SH-SY5Y (cell line): Measurements from ENCODE around the gene STXBP6.

ENCODE experiments used
- GATA2 ChIP-seq: IDR thresholded peaks from 2 replicates; pipeline ENCODE4 v1.6.1; 2011; ENCODE audit warnings: mild to moderate bottlenecking, low read depth, low read length
- GATA3 ChIP-seq: IDR thresholded peaks from 2 replicates; pipeline ENCODE4 v1.6.1; 2011; ENCODE audit warnings: low read depth, mild to moderate bottlenecking, low read length, moderate library complexity

The STXBP6 gene

DNA sequence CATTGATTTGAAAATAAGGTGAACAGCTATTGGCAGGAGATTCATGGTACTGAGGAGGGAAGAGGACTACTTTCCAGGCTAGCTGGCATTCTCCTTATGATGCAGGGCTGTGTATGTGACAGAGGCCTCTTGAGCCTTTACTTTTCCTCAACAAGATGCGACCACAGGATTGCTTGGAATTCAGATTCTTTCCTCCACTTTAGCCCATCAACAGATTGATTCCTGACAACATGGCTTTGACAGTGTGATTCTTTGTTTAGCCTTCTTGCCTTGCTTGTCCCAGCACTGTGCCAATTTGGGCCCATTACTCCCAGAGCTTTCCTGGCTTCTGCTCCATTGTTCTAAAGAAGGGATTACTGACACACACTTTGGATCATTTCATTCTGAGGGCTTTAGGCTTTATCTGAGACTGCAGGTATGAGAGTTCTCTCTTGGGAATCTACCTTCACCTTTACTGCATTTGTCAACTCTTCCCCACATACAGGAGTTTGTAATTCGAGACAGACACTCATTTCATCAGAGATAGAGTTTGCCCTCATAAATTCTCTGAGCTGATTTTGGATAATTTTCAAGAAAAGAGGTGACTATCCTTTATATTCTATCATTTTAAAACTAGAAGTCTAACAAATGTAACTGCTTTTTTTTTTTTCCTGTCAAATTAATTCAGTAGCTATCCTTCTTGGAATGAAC is 209.6 kb downstream of the STXBP6 start:
- no peak for TF ChIP-seq GATA2
- no peak for TF ChIP-seq GATA3

DNA sequence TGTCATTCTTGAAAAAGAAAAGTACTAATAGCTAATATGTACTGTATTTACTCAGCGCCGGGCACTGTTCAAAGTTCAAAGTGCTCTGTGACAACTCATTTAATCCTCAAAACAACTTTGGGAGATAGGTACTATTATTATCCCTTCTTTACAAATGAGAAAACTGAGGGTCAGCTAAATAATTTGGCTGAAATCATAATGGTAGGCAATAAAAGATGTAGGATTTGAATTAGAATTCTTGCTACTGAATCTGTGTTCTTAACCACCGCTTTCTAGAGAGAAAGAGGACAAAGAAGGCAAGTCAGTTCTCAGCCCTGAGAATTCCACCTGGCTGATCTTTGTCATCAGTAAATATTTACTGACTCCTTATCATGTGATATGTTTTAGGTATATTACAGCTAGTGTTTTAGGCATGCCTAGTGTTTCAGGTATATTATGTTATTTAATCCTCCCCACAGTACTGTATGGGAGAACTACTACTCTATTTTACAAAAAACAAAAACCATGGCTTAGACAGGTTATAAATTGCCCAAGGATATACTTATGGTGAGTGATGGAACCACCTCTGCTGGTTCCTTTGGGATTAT is 210.2 kb downstream of the STXBP6 start:
- no peak for TF ChIP-seq GATA2
- TF ChIP-seq GATA3 = no peak

DNA sequence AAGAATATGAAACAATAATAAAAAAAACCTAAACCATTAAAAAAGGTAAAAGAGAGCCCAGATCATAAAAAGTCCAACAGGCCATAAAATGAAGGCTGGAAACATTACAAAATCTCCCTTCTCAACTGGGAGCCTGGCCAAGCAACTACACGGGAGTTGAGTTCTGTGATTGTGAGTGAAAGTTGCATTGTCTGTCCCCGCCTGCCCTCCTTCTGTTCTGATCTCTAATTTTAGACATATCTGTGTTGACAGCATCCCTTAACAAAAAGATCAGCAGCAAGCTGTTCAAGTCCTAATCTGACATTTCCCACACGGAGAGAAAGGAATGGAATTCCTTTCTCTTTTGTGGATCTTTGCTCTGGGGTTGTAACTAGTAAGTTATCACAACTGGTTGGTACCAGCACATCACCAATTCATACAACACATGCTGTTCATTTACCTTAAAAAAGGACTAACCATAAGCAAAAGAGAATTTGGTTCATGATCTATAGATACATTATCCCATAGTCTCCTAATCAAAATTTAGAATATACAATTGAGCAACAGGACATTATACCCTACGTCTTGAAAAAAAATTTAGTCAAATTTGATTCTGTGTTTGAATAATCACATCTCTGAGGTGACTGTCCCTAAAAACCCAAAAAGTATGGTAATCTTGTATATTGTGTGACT is 210.9 kb downstream of the STXBP6 start:
- TF ChIP-seq GATA2 (no peak), GATA3 (no peak)

DNA sequence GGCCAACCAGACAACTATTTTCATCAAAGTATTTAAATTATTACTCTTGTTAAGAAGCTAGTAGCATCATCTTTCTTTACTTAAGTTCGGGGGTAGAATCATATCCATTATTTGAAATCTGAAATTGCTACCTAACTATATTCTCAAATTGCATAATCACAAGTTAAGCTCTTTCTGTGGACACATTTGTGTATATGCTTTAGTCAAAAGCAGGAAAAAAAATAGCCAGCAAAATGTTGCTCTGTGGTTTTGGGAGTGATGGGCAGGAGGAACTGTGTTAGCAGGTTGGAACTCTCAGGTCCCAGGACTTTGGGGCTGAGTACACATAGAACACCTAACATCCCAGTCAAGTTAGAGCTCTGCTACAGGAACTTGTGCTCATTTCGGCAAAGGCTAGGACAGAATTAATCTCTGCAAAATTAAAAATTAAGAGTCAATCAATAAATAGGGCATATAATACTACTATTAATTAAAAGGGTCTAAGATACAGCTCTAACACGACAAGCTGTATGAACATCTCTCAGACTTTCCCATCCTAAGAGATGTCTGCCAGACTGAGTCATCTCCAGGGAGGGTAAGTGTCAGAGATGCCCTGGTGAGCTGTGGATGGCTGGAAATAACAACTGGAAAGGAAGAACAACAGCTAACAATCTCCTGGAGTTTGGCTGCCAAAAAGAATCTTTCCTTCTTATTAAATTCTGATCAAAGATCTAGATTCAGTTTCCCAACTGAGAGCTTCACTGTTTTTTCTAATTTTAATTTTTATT is 212.5 kb downstream of the STXBP6 start:
- TF ChIP-seq GATA2 = no peak
- no peak for TF ChIP-seq GATA3

DNA sequence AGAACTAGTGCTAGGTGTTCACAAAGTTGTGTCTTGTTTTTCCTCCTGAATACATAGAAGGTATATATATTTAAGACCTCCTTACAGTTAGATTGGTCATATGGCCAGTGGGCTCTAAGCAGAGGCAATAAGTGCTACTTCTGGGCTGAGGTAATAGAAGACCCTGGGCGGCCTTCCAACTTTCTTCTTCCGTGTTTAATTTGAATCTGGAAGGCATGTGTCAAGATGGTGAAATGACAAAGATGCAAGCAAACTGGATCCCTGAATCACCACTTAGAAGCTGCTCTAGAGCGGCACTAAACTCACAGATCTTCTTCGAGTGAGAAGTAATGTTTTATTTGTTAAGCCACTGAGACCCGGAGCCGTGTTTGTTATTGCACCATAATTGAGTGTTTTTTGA is 215.0 kb downstream of the STXBP6 start:
- TF ChIP-seq GATA3 = no peak

DNA sequence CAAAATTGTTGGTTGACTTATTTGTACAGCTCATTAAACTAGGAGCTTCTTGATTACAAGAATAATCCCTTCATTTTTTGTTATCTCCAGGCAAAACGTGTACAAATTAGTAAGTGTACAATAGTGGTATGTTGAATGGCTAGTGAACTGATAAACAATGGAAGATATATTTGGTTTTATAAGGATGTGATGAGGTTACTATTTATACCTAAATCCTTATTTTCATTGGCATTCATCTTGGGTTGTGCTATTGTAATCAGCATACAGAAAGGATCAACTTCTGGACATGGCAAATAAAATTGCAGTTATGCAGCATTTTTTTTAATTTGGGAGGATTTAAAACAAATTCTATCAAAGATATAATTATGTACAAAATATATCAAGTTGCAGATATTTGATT is 216.6 kb downstream of the STXBP6 start:
- no peak for TF ChIP-seq GATA3
- no peak for TF ChIP-seq GATA2

DNA sequence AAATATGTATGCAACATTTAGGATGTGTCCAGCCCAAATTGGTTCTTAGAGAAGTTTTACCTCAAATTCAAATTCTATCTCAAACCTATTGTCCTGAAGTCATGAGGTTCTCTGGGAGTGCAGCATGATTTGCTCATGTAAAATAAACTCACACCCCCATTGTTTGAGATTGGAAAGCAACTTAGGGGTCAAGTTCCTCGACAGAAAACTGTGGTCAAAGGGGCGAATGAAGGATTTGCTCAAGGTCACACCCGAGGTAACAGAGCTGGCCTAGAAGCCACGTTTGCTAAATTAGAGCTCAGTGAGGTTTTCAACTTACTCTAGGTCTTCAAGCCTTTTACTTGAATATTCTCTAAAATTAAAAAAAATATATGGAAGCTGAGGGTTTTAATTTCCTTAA is 218.3 kb downstream of the STXBP6 start:
- no peak for TF ChIP-seq GATA2
- no peak for TF ChIP-seq GATA3

DNA sequence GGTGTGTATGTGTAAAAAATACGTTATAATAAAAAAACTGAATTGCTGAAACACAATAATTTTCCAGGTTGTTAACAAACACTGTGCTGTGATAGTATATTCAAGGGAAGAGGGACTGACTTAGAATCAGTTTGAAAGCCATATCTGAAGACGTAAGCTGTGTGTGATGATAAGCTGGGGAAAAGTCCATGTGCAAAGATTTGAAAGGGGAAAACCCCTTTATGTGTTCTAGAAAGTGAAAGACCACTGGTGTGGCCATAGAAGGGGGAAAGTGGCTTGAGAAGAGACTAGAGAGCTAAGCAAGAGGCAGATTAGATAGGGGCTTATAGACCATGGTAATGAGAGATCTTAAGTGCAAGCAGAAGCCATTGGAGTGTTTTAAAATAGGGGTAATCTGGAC is 220.1 kb downstream of the STXBP6 start:
- TF ChIP-seq GATA2 (no peak), GATA3 (no peak)

DNA sequence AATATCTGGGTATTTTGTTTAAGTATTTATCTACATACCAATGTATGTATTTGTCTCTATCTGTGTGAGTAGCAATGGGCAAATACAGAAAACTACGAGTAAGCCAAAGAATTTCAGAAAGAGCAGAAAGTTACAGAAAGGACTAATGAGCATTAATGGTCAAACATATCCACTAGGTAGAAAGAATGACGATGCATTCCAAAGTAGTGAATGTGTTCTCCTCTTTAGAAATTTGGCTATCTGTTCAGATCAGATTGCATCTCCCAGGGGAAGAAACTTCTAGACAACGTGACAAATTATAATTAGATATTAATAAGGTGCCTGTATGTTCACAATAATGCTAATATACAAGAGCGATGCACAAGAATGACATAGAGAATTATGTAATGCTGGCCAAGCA is 221.5 kb downstream of the STXBP6 start:
- TF ChIP-seq GATA3 (no peak), GATA2 (no peak)

DNA sequence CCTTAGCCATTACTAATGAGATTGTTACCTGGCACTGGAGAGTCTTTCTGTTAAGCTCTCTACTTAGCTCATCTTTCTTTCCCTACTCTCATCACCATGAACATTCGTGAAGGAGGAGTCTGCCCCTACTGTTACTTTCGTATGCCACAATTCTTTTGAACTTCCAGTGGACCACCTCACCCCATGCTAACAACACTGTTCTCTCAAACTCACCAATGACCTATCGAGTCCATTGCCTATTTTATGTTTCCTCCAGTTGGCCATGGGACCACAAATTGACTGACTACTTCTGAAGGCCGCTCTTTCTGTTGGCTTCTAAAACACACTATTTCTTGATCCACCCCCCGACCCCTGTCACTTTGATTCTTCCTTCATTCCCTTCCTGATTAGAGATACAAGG is 223.6 kb downstream of the STXBP6 start:
- TF ChIP-seq GATA2 (no peak), GATA3 (no peak)

DNA sequence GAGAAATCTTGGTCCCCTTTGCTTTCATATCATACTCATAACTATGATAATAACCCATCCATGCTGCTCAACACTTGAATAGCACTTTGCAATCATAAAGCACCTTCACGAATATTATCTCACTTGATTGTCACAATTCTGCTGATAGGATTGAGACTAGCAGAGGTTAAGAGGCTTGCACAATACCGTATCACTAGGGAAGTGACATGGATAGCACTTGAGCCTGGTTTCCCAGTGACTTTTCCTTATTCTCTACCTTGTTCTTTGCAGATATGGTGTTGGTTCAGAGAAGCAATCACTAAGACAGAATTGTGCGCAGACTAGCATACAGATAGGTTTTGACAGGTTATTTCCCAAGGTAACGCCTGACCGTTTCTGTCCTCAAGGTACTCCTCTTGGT is 229.3 kb downstream of the STXBP6 start:
- TF ChIP-seq GATA2 = no peak
- TF ChIP-seq GATA3 = no peak

DNA sequence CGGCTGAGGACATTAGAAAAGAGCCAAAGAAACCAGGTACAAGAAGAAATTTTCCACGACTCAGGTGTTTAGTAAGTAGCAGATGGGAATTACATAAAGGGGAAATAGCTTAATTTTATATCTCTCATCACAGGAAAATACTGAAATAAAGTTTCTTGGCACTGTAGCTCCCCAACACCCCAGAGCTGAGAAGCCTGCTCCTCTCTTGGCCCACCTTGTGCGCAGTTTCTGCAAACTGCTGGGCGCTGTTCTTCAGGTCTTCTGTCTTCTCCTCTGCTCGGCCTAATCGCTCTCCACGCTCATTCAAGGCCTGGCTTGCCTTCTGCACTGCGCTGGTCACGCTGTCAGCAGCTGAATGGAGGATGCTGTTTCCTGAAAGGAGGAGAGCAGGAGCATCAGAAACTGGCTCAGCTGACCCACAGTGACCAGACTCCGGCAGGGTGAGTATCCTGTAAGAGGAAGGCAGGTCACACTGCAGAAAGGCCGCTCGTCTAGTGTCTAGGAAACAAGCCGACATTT is 231.1 kb downstream of the STXBP6 start:
- no peak for TF ChIP-seq GATA2
- TF ChIP-seq GATA3 = no peak

DNA sequence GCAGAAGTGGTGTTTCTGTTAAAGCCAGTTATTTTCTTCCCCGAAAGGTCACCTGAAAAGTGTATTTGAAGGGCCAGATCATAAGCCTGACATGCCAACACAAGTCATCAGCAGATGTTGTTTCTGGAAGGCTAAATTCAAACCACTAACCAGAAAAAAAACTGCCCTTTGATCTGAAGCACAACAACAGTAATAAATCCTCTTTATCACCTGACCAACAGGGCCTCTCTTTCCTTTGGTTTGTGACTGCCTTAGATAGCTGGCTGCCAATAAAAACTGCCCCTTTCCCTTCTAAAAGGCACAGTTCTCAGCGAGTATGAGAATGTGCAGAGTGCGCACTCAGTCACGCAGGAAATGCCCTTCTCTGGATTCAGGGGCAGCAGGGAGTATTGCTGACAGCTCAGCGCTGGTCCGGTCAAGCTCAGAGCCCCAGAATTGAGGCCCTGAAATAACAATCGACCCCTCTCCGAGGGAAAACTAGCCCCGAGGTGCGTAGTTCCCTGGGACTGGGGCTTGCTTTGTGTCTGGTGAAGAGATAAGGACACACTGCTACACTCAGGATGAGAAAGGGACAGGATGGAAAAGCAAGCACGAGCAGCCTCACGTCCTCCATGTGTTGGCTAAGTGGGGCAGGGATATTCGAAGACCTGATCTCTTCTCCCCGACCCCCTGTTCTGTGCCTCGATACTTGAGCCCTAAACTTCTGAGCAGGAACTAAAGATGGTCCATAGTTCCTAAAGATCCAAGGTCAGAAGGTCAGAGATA is 231.7 kb downstream of the STXBP6 start:
- no peak for TF ChIP-seq GATA2
- no peak for TF ChIP-seq GATA3

DNA sequence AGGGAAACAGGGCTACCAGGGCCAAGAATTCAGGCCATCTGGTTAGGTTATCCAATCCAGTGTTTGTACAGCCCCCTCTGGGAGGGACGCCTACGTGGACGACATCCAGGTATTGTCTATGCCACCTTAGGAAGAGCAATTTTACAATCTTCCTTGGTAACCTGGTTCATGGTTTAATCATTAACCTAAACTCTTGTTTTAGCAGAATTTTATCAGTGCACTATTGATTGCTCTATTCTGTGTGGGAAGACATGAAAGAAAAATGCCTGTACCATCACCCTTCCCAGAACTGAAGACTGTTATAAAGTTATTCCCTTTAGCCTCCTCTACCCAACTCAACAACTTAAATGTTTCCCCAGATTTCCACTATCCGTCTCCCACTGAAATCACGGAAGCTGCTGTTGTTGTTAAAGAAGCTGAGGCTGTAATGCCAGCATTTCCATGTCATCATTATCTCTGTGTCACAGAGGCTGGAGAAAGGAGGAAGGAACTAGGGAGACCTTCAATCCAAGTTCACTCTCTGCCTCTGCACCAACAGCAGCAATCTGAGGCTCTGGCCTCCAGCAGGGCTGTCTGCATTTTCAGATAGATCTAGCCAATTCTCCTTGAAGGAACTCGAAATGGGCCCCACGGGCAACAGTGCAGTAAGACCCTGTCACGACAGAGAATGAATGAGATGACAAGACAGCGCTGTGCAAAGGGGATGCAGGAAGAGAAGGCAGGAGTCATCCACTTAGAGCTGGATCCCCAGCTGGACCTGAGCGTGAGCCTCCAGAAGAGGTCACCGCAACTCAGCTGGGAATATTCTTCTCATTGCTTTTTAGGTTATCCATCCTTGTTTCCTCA is 232.5 kb downstream of the STXBP6 start:
- TF ChIP-seq GATA2 (no peak), GATA3 (no peak)
